GM12891 (cell line): ENCODE measurements around the gene ALDH1A3.

ENCODE experiments used
- POLR2A ChIP-seq: IDR thresholded peaks from 2 replicates; pipeline ENCODE4 v1.6.1; 2011; ENCODE audit warnings: low read depth, low read length, control low read depth
- POLR2AphosphoS5 ChIP-seq: IDR thresholded peaks from 2 replicates; pipeline ENCODE4 v1.6.1; 2011; ENCODE audit warnings: low read depth, low read length, control low read depth
- TAF1 ChIP-seq: IDR thresholded peaks from 2 replicates; pipeline ENCODE4 v1.6.1; 2011; ENCODE audit warnings: low read depth, low read length, control low read depth

DNA sequence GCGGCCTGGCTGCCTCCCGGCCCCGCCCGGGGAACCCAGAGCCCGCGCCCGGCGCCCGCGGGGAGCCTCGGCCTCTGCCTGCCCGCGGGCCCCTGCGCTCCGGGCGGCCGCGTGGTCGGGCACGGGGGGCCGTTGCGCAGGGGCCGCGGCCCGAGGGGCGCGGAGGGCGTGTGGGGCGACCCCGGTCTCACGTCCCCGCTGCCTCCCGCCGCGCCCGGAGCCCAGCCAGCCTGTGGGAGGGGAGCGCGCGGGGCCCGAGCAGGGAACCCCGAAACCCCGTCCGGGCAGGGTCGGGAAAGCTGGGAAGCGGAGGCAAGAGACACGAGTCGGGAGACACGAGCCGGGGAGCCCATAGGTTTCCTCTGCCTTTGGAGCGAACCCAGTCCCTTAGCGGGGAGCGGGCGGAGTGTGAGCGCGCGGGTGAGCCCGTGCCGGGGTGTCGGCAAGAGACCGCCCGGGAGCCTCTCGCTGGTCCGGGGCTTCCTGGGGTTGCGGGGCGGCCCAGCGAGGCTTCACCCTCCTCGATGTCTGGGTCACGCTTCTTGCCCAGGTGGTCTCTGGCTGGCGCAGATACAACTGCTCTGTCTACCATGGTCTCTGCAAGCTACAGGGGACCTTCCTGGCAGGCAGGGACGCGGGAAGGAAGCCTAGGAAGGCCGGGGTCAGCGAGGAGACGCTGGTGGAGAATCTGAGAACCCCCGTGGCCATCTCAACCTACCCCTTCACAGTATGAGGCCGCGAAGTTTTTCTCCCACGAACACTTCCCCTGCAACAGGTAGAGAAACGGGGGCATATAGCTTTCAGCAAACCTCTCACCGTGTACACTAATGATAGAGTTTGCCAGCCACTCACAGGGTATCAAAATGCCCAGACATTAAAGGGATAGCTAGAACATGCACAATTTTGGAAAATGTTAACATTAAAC is 40.1 kb downstream of the ALDH1A3 start:
- TF ChIP-seq POLR2A (no peak), POLR2AphosphoS5 (no peak), TAF1 (no peak)
